ENCODE results near the gene ESR1.

Gene ESR1

DNA sequence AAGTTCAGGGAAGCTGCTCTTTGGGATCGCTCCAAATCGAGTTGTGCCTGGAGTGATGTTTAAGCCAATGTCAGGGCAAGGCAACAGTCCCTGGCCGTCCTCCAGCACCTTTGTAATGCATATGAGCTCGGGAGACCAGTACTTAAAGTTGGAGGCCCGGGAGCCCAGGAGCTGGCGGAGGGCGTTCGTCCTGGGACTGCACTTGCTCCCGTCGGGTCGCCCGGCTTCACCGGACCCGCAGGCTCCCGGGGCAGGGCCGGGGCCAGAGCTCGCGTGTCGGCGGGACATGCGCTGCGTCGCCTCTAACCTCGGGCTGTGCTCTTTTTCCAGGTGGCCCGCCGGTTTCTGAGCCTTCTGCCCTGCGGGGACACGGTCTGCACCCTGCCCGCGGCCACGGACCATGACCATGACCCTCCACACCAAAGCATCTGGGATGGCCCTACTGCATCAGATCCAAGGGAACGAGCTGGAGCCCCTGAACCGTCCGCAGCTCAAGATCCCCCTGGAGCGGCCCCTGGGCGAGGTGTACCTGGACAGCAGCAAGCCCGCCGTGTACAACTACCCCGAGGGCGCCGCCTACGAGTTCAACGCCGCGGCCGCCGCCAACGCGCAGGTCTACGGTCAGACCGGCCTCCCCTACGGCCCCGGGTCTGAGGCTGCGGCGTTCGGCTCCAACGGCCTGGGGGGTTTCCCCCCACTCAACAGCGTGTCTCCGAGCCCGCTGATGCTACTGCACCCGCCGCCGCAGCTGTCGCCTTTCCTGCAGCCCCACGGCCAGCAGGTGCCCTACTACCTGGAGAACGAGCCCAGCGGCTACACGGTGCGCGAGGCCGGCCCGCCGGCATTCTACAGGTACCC is at the start of gene ESR1:
Gene ESR1 (plus strand): TSS at position 170 of the 858 bp plus-strand sequence. CDS start 231 bp downstream, at position 401.
- DNase-seq: peak in 1 of 2 experiments; percentile 3

DNA sequence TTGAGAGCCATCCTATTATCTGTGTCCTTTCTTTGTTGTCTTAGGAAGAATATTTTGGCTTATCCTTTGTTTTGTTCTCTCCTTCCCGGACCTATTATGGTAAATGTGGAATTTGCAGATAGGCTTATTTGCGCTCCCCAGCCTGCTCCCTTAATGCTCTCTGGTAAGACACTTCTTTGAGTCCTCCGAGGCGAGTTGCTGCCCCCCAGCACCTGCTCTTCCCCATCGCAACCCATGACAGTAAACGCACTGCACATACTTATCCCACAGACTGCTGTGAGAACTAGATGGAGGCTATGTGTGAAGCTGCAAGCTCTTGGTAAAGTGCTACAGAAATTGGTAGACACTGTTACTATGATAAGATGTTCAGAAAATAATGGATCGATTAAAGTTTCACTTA is 47.0 kb upstream of the ESR1 start:
- no peak for DNase-seq

DNA sequence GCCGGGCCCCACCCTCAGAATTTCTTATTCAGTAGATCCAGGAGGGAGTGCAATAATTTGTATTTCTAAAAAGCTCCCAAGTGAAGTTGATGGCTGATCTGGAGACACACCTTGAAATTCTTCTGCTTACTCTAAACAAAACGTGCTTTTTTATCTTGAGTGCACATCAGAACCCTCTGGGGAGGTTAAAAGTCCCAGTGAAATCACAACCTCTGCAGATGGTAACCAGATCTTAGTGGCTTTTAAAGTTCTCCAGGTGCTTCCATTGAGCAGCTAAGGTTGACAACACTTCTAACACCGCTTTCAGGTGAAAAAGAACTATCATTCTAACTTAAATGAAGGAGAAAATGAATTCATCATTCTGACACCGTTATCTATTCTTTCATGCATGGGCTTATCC is 45.6 kb upstream of the ESR1 start:
- DNase-seq: no peak

DNA sequence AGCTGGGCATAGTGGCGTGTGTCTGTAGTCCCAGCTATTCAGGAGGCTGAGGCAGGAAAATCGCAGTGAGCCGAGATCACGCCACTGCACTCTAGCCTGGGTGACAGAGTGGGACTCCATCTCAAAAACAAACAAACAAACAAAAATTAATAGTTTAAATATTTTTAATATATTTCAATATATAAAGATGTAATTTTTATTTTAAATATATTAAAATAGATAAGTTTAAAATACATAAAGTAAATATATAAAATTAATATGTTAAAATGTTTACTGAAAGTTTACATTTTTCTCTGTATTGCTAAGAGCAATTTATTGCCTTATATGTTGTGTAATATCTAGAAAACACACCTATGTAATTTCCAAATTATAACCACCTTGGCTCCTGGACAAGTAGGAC is 44.7 kb upstream of the ESR1 start:
- DNase-seq: no peak

DNA sequence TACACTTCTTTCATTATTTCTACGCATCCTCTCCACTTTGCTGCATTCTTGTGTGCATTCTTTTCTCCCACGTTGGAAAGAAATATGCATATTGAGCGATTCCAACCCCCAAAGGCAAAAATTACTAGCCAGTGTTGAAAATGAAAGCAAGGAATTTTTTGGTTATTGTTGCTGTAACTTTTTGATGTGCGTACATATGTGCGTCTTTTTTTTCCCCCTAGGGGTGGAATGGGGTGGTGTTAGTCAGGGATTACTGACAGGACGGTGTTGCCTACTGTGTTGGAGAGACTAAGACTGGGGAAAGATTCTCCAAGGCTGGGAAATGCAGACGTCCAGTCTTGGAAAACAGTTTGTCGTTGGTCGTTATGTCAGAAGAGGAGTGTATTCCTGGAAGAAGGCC is 44.2 kb upstream of the ESR1 start:
- DNase-seq: peak in 1 of 2 experiments; percentile 2

DNA sequence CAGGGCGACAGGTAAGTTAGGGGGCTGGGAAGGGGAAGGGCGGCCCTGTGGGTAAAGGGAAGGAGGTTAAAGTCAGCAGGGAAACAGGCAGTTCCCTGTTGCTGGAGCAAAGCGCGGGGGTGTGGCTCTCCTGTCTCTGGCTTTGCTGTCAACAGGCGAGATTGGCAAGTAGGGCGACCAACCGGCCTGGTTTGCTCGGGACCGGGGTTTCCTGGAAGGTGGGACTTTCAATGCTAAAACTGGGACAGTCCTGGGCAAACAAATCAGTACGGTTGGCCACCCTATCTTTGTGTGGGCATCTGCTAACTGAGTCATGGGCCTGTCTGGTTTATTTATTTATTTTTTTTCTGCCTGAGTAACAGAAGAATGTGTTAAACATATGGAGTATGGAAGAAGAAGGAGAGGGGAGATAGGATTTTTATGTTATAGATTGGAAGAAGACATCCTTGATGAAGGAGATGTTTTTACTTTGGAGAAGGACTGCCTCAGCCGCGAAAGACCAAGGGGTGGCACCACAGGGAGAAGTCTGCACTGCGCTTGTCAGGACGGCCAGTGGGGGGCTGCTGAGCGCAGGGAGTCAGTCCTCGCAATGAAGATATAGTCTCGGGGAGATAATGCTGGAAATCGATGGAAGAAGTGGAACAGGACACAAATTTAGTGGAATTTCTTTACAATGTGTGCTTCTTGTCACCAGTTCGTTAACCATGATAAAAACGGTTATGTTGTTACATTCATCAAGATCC is 43.4 kb upstream of the ESR1 start:
- peak; percentile 82 for DNase-seq

DNA sequence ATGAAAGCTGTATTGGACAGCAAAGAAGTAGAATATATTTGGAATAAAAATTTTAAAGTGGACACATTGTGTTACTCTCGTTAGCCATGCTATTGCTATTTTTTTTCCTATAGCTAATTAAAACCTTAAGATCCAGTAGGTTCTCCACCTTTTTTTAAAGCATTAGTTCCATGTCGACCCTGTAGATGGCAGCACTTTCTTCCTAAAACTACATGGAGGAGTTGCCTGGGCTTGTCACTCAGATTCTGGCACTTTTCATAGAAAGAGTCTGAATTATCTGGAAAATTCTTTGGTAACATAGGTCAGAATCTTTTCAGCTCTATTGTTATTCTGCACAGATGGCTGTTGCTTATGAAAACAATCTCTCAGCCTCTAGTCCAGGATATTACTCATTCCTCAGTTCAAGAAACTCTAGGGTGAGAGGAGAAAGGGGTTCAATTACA is 42.0 kb upstream of the ESR1 start:
- peak; percentile 78 to 88 for DNase-seq

DNA sequence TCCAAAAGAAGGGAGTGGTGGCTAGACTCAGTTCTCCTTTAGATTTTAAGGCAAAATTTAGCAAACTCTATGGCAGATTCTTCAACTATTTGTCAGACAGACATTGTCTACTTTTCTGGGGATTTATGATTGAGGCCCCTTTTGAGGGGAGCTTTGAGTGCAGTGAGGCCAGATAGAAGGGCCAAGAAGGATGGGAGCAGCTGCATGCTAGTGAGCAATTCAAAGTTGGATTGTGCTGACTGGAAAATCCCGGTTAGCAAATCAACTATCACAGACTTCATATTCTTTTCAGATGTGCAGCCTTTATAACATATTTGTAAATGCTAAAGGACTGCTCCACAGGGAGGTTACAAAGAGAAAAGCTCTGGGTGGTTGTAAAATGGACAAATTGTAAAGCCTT is 35.0 kb upstream of the ESR1 start:
- DNase-seq: no peak

DNA sequence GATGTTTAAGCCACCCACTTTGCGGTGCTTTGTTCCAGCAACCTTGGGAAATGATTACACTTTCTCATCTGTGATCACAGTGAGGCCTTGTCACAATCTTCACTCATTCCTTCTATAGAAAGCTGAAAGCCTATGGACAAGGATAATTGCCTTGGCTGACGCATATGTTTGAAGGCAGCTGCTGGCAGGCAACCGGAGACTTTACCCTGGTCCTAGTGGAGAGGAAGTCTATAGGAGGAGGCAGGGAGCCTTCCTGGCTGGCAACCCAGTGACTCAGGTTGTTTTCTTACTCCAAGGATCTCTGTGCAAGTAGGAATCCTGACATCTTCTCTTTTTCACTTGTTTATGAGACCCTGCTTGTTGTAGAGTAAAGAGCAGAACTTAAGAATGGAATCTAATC is 34.1 kb upstream of the ESR1 start:
- DNase-seq: no peak

DNA sequence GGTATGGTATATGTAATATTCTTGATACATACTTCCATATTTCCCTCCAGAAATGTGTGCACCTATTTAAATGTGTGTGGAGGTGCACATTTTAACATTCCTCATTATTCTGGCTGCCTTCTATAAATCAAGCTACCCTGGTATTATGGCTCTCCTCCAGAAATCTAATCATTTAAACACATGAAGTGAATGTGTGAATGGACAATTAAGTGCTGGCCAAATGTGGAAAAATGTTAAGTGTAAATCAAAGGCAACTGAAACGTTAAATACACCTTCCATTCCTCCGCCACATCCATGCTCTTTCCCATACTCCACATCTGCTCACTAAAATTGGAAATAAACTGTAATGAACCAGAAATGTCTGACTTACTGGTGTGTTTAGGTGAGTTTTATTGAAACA is 24.9 kb upstream of the ESR1 start:
- no peak for DNase-seq

DNA sequence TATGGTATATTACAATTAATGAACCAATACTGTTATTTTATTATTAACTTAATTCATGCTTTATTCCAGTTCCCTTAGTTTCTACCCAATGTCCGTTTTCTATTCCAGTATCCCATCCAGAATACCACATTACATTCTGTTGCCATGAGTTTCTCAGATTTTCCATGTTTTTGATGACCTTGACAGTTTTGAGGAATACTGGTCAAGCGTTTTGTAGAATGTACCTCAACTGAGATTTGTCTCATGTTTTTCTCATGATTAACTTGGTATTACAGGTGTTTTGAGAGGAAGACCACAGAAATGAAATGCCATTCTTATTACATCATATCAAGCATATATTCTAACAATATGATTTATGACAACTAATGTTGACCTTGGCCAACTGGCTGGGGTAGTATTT is 23.8 kb upstream of the ESR1 start:
- no peak for DNase-seq

DNA sequence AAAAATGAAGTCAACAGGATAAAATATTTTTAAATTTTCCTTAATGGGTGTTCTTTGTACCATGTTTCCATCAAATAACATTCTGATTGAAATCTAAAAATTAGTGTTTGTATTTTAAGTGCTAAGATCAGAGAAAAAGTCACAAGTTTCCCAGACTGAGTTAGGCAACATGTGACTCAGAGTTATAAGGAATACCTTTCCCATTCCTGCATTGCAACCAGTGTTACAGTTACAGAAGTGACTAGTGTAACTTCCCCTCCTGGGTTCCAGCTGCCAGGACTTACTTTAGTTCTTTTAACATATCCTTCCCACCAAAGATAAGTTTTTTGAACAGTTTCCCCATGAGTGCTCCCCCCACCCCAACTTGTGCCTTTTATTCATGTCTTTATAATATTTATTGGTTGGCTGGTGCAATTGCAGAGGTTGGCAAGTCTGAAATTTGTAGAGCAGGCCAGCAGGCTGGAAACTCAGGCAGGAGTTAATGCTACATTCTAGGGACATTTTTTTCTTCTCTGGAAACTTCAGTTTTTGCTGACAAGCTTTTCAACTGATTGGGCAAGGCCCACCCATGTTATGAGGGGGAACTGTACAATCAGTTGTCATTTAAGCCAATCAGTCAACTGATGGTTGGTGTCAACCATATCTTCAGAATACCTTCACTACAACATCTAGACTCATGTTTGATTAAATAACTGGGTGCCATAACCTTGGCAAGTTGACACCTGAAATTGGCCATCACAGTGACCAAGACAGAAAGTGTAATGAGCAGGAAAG is 22.9 kb upstream of the ESR1 start:
- no peak for DNase-seq

DNA sequence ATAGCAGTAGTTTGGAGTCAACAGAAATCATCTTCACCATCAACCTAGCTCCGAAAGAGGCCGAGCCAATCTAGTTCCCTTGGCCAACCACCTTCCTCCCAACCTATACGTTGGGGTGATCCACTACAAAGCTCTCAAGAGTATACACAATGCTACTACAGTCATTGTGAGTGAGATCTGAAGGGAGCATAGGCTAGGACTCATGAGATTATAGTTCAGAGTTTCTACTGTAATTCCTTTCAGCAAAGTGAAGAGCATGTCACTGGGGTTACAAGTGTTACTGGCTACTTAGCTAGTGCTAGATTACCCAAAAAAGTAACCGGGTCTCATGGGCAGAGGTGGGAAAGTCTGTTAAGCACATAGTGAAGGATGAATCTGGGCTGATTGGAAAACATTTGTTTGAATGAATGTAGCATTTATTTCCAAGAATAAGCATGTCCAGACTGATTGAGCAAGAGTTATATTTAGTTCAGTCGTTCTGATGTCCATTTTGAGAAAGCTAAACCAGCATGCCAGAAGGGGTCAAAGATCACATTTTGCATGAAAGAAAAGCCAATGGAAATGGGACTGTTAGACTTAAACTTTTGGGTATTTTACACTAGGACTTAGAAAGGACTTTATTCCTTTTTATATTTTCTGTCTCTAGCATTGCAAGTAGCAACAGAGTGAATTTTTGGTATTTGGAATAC is 10.5 kb upstream of the ESR1 start:
- DNase-seq: no peak

DNA sequence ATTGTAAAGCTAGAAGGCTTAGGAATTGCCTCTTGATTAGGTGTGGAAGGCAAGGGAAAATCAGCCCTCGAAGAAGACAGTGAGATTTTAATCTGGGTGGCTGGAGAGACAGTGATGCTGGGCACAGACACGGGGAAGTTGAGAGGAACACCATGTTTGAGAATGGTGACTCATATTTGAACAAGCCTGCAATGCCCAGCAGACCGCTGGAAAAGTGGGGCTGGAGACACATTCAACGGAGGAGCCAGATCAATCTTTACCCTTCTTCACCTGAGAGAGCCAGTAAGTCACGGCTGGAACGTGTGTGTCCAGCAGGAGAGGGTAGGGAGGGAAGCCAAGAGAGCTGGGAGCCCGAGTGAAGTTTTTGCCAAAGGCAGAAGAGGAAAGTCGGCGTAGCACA is 3.7 kb upstream of the ESR1 start:
- DNase-seq: no peak

DNA sequence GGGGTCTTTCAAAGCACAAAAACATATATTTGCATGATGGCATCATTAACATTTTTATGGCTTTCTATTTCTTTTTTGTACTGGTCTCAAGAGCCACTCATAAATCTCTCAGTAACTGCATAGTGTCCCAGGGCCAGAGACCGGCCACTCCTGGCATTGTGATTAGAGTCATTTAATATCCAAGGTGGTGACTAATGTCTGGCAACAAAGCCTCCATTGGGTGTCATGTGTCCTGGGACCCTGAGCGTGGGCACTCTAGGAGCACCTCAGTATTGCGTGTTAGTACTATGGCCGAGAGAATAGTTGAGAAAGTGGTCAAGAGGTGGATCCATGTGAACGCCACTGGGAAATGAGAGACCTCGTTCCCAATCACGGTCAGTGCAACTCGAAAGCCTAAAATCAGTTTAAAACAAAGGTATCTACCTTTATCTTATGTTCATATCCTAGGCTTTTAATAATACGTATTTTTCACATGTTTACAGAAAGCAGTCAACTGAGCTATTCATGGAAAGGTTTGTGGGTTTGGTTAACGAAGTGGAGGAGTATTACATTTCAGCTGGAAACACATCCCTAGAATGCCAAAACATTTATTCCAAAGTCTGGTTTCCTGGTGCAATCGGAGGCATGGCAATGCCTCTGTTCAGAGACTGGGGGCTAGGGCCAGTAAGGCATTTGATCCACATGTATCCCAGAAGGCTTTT is 2.7 kb upstream of the ESR1 start:
- DNase-seq: no peak

DNA sequence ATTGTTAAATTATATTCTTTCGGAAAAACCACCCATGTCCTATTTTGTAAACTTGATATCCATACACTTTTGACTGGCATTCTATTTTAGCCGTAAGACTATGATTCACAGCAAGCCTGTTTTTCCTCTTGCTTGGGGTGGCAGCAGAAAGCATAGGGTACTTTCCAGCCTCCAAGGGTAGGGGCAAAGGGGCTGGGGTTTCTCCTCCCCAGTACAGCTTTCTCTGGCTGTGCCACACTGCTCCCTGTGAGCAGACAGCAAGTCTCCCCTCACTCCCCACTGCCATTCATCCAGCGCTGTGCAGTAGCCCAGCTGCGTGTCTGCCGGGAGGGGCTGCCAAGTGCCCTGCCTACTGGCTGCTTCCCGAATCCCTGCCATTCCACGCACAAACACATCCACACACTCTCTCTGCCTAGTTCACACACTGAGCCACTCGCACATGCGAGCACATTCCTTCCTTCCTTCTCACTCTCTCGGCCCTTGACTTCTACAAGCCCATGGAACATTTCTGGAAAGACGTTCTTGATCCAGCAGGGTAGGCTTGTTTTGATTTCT is 2.1 kb upstream of the ESR1 start:
- no peak for DNase-seq

DNA sequence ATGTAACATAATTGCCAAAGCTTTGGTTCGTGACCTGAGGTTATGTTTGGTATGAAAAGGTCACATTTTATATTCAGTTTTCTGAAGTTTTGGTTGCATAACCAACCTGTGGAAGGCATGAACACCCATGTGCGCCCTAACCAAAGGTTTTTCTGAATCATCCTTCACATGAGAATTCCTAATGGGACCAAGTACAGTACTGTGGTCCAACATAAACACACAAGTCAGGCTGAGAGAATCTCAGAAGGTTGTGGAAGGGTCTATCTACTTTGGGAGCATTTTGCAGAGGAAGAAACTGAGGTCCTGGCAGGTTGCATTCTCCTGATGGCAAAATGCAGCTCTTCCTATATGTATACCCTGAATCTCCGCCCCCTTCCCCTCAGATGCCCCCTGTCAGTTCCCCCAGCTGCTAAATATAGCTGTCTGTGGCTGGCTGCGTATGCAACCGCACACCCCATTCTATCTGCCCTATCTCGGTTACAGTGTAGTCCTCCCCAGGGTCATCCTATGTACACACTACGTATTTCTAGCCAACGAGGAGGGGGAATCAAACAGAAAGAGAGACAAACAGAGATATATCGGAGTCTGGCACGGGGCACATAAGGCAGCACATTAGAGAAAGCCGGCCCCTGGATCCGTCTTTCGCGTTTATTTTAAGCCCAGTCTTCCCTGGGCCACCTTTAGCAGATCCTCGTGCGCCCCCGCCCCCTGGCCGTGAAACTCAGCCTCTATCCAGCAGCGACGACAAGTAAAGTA is 547 bp upstream of the ESR1 start:
- DNase-seq: peak; percentile 28 to 33

DNA sequence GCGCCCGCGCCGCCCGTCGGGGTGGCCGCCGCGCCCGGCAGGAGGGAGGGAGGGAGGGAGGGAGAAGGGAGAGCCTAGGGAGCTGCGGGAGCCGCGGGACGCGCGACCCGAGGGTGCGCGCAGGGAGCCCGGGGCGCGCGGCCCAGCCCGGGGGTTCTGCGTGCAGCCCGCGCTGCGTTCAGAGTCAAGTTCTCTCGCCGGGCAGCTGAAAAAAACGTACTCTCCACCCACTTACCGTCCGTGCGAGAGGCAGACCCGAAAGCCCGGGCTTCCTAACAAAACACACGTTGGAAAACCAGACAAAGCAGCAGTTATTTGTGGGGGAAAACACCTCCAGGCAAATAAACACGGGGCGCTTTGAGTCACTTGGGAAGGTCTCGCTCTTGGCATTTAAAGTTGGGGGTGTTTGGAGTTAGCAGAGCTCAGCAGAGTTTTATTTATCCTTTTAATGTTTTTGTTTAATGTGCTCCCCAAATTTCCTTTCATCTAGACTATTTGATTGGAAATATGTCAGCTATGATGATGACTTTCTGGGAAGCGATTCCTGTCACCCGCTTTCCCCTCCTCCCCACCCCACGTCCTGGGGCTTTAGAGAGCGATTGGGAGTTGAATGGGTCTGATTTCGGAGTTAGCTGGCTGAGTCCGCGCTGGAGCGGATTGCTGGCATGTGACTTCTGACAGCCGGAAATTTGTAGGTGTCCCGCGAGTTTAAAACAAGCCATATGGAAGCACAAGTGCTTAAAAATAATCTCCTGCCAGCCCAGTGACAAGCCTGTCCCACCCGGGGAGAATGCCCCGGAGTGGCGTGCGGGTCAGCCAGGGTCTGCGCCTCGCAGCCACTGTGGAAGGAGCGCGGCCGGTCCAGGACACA is 1.1 kb downstream of the ESR1 start:
- no peak for DNase-seq

DNA sequence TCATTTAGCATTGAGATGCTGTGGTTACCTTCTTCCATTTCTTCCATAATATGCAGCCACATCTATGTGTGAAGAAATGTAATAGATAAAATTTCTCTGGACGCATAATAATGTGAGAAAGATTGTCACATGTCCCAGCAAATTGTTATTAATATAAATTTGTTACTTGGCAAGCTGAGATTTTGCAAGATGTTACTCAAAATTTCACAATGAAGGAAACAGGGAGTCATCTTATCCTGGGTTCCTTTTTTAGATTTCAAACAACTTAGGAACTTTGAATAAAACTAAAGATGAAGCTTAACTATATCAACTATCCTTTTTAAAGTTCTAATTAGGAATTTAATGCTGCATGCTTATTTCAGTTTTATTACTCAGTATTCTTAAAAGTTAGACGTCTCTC is 3.6 kb downstream of the ESR1 start:
- no peak for DNase-seq

DNA sequence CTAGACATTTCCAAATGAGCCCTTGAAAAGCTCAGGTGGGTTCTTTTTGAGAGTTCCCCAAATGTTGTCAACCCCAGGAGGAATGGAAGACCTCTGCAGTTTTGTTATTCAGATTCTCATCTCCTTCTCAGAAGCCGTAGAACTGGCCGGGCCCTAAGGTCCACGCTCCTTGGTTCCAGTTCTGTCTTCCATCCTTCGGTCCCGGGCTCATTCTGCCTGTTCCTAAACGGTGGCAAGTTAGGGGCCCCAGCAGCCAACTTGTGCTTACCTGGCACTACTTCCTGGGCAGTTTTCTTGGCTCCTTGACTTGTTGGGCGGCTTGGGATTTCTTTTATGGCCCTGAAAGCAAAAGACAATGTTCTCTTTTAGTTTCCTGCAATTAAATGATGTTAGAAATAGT is 6.4 kb downstream of the ESR1 start:
- DNase-seq: no peak

Data from Kasumi-1 (cell line).